Testis (tissue), 2 donors: ENCODE measurements around the gene KIF26A.

ENCODE experiments used
- POLR2A ChIP-seq: fragments of 450-650 bp; IDR thresholded peaks from one replicate; pipeline ENCODE4 v1.6.1; 2017; ENCODE audit warnings: antibody characterized with exemption, mild to moderate bottlenecking, moderate library complexity
- TF ChIP-seq, protein P1 (sequence below), 3 experiments: fragments of 450-650 bp in 2 of 3; fragments of 200-600 bp in 1 of 3; sonication (generic) in 1 of 3; IDR thresholded peaks; one replicate each; pipeline ENCODE4 v1.5.1; 2016 to 2019; ENCODE audit warnings: antibody characterized with exemption in 3 of 3, mild to moderate bottlenecking in 2 of 3, moderate library complexity in 1 of 3

GRCh38 chr14:104212206-104213095, 74.1 kb downstream of the KIF26A start:
- TF ChIP-seq, protein P1, sequence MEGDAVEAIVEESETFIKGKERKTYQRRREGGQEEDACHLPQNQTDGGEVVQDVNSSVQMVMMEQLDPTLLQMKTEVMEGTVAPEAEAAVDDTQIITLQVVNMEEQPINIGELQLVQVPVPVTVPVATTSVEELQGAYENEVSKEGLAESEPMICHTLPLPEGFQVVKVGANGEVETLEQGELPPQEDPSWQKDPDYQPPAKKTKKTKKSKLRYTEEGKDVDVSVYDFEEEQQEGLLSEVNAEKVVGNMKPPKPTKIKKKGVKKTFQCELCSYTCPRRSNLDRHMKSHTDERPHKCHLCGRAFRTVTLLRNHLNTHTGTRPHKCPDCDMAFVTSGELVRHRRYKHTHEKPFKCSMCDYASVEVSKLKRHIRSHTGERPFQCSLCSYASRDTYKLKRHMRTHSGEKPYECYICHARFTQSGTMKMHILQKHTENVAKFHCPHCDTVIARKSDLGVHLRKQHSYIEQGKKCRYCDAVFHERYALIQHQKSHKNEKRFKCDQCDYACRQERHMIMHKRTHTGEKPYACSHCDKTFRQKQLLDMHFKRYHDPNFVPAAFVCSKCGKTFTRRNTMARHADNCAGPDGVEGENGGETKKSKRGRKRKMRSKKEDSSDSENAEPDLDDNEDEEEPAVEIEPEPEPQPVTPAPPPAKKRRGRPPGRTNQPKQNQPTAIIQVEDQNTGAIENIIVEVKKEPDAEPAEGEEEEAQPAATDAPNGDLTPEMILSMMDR (IDR thresholded peaks at IDR 0.05): no peak
- no peak for TF ChIP-seq POLR2A
